ENCODE results near the gene WWOX. TPM values are rescaled to one million over a fixed set of nuclear protein-coding genes. Genes with fewer than 3 reads are reported as not detected.

Gene WWOX
- total RNA-seq, 2 donors from 2014 or later: 33.8 to 82.5 TPM

GRCh38 chr16:78760611-78761010 is 661.2 kb downstream of the WWOX start:
- Histone ChIP-seq H3K27me3 (replicated peaks; ENCODE audit: insufficient read depth) (no peaks in the 10 kb centered on the region), H3K27ac (no peak overlapping the region), H3K36me3 (no peaks in the 10 kb centered on the region), H3K4me1 (ENCODE audit: control insufficient read depth in 1 of 2, low read depth in 2 of 2) (peaks cover 0 to 10% of the 10 kb centered on the region in 2 donors), H3K4me3 (no peak overlapping the region), H3K9me3 (no peaks in the 10 kb centered on the region)
- ATAC-seq (ENCODE audit: insufficient number of reproducible peaks, low FRiP score, low read depth) (no peak), DNase-seq (ENCODE audit: low spot score) (no peak)
- no peak for TF ChIP-seq CTCF (IDR thresholded peaks at IDR 0.05)

GRCh38 chr16:78761427-78761826 is 662.0 kb downstream of the WWOX start:
- ATAC-seq (ENCODE audit: insufficient number of reproducible peaks, low FRiP score, low read depth) (no peak), DNase-seq (ENCODE audit: low spot score) (no peak)
- Histone ChIP-seq H3K4me3 (no peak overlapping the region), H3K27ac (no peak overlapping the region), H3K4me1 (ENCODE audit: control insufficient read depth in 1 of 2, low read depth in 2 of 2) (peaks cover 0 to 10% of the 10 kb centered on the region in 2 donors), H3K36me3 (no peaks in the 10 kb centered on the region), H3K9me3 (no peaks in the 10 kb centered on the region), H3K27me3 (replicated peaks; ENCODE audit: insufficient read depth) (no peaks in the 10 kb centered on the region)
- TF ChIP-seq CTCF (IDR thresholded peaks at IDR 0.05): no peak

DNA sequence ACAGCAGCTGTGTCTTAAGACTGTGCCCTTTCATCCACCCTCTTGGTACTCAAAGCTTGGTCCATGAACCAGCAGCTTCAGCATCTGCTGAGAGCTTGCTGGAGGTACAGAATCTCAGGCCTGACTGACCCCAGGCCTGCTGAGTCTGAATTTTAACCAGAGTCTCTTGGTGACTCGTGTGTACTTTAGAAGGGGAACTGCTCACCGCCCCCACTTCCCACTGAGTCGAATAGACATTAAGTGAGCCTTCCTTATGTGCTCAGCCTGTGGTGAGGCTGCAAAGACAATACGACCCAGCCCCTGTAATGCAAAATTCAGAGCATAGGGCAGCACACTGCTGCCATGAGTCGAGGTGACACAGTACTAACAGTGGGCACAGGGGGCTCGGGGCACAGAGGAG is 662.8 kb downstream of the WWOX start:
- H3K4me3 ChIP-seq: no peak overlapping the region
- DNase-seq (ENCODE audit: low spot score) (no peak), ATAC-seq (ENCODE audit: insufficient number of reproducible peaks, low FRiP score, low read depth) (no peak)
- H3K36me3 ChIP-seq: no peaks in the 10 kb centered on the region
- TF ChIP-seq CTCF (IDR thresholded peaks at IDR 0.05): no peak
- no peaks in the 10 kb centered on the region for H3K9me3 ChIP-seq
- H3K27me3 ChIP-seq (replicated peaks; ENCODE audit: insufficient read depth): no peaks in the 10 kb centered on the region
- no peak overlapping the region for H3K27ac ChIP-seq
- H3K4me1 ChIP-seq (ENCODE audit: control insufficient read depth in 1 of 2, low read depth in 2 of 2): peaks cover 0 to 10% of the 10 kb centered on the region in 2 donors

GRCh38 chr16:78763821-78764440 is 664.5 kb downstream of the WWOX start:
- H3K27ac ChIP-seq: no peak overlapping the region
- H3K9me3 ChIP-seq: no peaks in the 10 kb centered on the region
- ATAC-seq (ENCODE audit: insufficient number of reproducible peaks, low FRiP score, low read depth) (no peak), DNase-seq (ENCODE audit: low spot score) (no peak)
- no peaks in the 10 kb centered on the region for H3K36me3 ChIP-seq
- peaks cover 0 to 10% of the 10 kb centered on the region in 2 donors for H3K4me1 ChIP-seq (ENCODE audit: control insufficient read depth in 1 of 2, low read depth in 2 of 2)
- no peak overlapping the region for H3K4me3 ChIP-seq
- no peak for TF ChIP-seq CTCF (IDR thresholded peaks at IDR 0.05)
- no peaks in the 10 kb centered on the region for H3K27me3 ChIP-seq (replicated peaks; ENCODE audit: insufficient read depth)

DNA sequence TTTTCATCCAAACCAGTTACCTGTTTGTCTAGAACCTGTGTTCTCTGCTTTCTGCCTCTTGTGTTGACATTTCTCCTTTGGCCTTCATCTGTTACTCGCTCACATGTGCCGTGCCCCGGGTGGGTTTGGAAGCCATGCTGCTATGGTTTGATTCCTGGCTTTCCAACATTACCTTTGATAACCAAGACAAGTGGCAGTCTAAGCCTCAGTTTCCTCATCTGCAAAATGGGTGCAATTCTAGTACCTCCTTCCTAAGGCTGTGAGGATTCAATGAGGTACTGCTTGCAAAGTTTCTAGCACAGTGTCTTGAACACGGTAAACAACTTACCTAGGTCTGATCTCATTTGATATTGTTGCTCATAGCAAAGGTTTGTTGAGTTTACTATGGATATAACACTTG is 665.0 kb downstream of the WWOX start:
- no peaks in the 10 kb centered on the region for H3K36me3 ChIP-seq
- no peak overlapping the region for H3K4me3 ChIP-seq
- ATAC-seq (ENCODE audit: insufficient number of reproducible peaks, low FRiP score, low read depth): no peak
- no peaks in the 10 kb centered on the region for H3K27me3 ChIP-seq (replicated peaks; ENCODE audit: insufficient read depth)
- no peaks in the 10 kb centered on the region for H3K9me3 ChIP-seq
- no peak for TF ChIP-seq CTCF (IDR thresholded peaks at IDR 0.05)
- DNase-seq (ENCODE audit: low spot score): no peak
- no peak overlapping the region for H3K27ac ChIP-seq
- H3K4me1 ChIP-seq (ENCODE audit: control insufficient read depth in 1 of 2, low read depth in 2 of 2): peaks cover 0 to 10% of the 10 kb centered on the region in 2 donors
